ENCODE data around the gene IGF1R. TPM values are rescaled to one million over a fixed set of nuclear protein-coding genes. Genes with fewer than 3 reads are reported as not detected.

IGF1R gene
- total RNA-seq, 1 donor from 2014 or later = 23.5 TPM

- H3K36me3 Mint-ChIP-seq = peaks cover 53% of the 10 kb centered on the region
- H3K27ac ChIP-seq = no peak overlapping the region
Measured at GRCh38 chr15:98920091-98920880, 271.9 kb downstream of the IGF1R start.

DNA sequence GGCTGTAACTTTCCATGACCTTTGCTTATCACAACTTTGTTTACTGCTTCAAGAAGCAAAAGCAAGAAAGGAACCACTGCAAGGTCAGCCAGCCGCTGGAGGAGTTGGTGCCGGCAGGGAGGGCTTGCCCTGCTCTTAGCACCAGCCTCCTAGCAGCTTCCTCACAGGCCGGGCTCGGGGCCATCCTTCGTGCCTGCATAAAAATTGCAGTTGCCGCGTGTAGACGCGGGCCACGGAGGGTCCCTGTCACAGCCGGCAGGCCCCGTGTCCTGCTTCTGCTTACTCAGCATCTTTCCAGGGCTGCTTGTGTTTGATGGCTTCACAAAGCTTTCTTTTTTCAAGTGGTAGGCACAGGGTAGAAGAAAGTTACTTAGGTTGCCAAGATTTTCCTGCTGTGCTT, 274.8 kb downstream of the IGF1R start:
- Histone ChIP-seq H3K9me3 (ENCODE audit: low read depth) (no peaks in the 10 kb centered on the region), H3K4me1 (peaks cover 4% of the 10 kb centered on the region), H3K36me3 (no peaks in the 10 kb centered on the region), H3K4me3 (no peak overlapping the region), H3K27me3 (no peaks in the 10 kb centered on the region), H4K20me1 (ENCODE audit: low read depth) (no peaks in the 10 kb centered on the region), H3F3A (ENCODE audit: low read depth) (no peaks in the 10 kb centered on the region), H3K4me2 (no peak overlapping the region), H3K27ac (no peak overlapping the region), H2AFZ (replicated peaks) (no peak overlapping the region), H3K9ac (no peak overlapping the region), H3K79me2 (ENCODE audit: low read depth) (peaks cover 6% of the 10 kb centered on the region)
- H3K27ac Mint-ChIP-seq = no peak overlapping the region
- DNase-seq (ENCODE audit: low spot score) = no peak
- peaks cover 47% of the 10 kb centered on the region for H3K36me3 Mint-ChIP-seq
- peaks cover 3% of the 10 kb centered on the region for H3K4me1 Mint-ChIP-seq
- no peak overlapping the region for H3K4me3 Mint-ChIP-seq
- no peak for TF ChIP-seq EZH2 (IDR thresholded peaks at IDR 0.05)
- TF ChIP-seq, protein P1, sequence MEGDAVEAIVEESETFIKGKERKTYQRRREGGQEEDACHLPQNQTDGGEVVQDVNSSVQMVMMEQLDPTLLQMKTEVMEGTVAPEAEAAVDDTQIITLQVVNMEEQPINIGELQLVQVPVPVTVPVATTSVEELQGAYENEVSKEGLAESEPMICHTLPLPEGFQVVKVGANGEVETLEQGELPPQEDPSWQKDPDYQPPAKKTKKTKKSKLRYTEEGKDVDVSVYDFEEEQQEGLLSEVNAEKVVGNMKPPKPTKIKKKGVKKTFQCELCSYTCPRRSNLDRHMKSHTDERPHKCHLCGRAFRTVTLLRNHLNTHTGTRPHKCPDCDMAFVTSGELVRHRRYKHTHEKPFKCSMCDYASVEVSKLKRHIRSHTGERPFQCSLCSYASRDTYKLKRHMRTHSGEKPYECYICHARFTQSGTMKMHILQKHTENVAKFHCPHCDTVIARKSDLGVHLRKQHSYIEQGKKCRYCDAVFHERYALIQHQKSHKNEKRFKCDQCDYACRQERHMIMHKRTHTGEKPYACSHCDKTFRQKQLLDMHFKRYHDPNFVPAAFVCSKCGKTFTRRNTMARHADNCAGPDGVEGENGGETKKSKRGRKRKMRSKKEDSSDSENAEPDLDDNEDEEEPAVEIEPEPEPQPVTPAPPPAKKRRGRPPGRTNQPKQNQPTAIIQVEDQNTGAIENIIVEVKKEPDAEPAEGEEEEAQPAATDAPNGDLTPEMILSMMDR (IDR thresholded peaks at IDR 0.05) = no peak
- H3K27me3 Mint-ChIP-seq (ENCODE audit: insufficient read depth, low read depth) = no peaks in the 10 kb centered on the region
- no peaks in the 10 kb centered on the region for H3K9me3 Mint-ChIP-seq

More at GRCh38 chr15:98920091-98920880, 271.9 kb downstream of the IGF1R start:
- H2AFZ ChIP-seq (replicated peaks) = no peak overlapping the region
- H3K4me3 Mint-ChIP-seq = no peak overlapping the region
- H3K36me3 ChIP-seq = no peaks in the 10 kb centered on the region
- no peak overlapping the region for H3K27ac Mint-ChIP-seq
- no peaks in the 10 kb centered on the region for H3K4me1 ChIP-seq
- H3K9ac ChIP-seq = no peak overlapping the region
- no peak overlapping the region for H3K4me2 ChIP-seq
- TF ChIP-seq EZH2phosphoT487 (IDR thresholded peaks at IDR 0.05) (no peak), EZH2 (IDR thresholded peaks at IDR 0.05) (no peak)
- TF ChIP-seq, protein P1 (IDR thresholded peaks at IDR 0.05) = no peak
- H3K27me3 Mint-ChIP-seq (ENCODE audit: insufficient read depth, low read depth) = no peaks in the 10 kb centered on the region
- H3K27me3 ChIP-seq = no peaks in the 10 kb centered on the region
- no peak for DNase-seq (ENCODE audit: low spot score)
- peaks cover 3% of the 10 kb centered on the region for H3K4me1 Mint-ChIP-seq
- H4K20me1 ChIP-seq (ENCODE audit: low read depth) = no peaks in the 10 kb centered on the region
- H3F3A ChIP-seq (ENCODE audit: low read depth) = no peaks in the 10 kb centered on the region
- no peak overlapping the region for H3K4me3 ChIP-seq
- H3K79me2 ChIP-seq (ENCODE audit: low read depth) = peaks cover 6% of the 10 kb centered on the region
- H3K9me3 Mint-ChIP-seq = no peaks in the 10 kb centered on the region
- H3K9me3 ChIP-seq (ENCODE audit: low read depth) = no peaks in the 10 kb centered on the region

DNA sequence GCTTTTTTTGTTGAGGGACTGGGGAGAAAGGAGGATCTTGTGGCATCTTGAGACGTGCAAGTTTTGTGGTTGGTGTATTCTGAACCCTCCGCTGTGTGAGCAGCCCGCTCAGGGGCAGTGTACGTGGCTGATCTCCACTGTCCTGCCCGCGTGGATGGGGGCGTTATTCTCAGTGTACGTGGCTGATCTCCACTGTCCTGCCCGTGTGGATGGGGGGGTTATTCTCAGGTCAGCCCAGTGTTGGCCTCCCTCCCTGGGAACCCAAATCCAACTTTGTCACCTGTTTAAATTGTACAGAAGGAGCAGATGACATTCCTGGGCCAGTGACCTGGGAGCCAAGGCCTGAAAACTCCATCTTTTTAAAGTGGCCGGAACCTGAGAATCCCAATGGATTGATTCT, 275.2 kb downstream of the IGF1R start:
- Mint-ChIP-seq H3K4me1 (peaks cover 3% of the 10 kb centered on the region), H3K27ac (no peak overlapping the region), H3K4me3 (no peak overlapping the region), H3K36me3 (peaks cover 45% of the 10 kb centered on the region), H3K27me3 (ENCODE audit: insufficient read depth, low read depth) (no peaks in the 10 kb centered on the region), H3K9me3 (no peaks in the 10 kb centered on the region)
- H3K36me3 ChIP-seq = no peaks in the 10 kb centered on the region
- DNase-seq (ENCODE audit: low spot score) = no peak
- peaks cover 4% of the 10 kb centered on the region for H3K4me1 ChIP-seq
- H3K27me3 ChIP-seq = no peaks in the 10 kb centered on the region
- H3K79me2 ChIP-seq (ENCODE audit: low read depth) = peaks cover 6% of the 10 kb centered on the region
- no peak overlapping the region for H3K9ac ChIP-seq
- no peaks in the 10 kb centered on the region for H4K20me1 ChIP-seq (ENCODE audit: low read depth)
- TF ChIP-seq EZH2 (IDR thresholded peaks at IDR 0.05) (no peak), EZH2phosphoT487 (IDR thresholded peaks at IDR 0.05) (no peak)
- TF ChIP-seq, protein P1 (IDR thresholded peaks at IDR 0.05) = no peak
- H3K4me3 ChIP-seq = no peak overlapping the region
- no peaks in the 10 kb centered on the region for H3F3A ChIP-seq (ENCODE audit: low read depth)
- no peak overlapping the region for H3K27ac ChIP-seq
- no peak overlapping the region for H2AFZ ChIP-seq (replicated peaks)
- no peaks in the 10 kb centered on the region for H3K9me3 ChIP-seq (ENCODE audit: low read depth)
- H3K4me2 ChIP-seq = no peak overlapping the region

All from neural progenitor cell (in vitro differentiated cells).